Measurements from ENCODE around the gene SNRNP70.
"Not testable (repeated sequence)": the region's sequence is repeated elsewhere in the genome, so short reads cannot be mapped to it uniquely, and the experiment has no call there.

Gene SNRNP70

DNA sequence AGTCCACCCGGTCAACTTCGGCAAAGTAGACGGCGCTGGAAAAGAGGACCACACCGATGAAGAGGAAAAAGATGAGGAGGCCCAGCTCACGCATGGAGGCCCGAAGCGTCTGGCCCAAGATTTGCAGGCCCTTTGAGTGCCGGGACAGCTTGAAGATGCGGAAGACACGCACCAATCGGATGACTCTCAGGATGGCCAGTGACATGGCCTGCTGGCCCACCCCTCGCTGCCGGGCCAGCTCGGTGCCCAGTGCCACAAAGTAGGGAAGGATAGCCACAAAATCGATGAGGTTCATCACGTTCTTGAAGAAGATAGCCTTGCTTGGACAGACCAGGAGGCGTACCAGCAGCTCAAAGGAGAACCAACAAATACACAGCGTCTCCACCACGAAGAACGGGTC is 14.8 kb upstream of the SNRNP70 start:
- no peak for TF ChIP-seq CTCF (IDR thresholded peaks at IDR 0.05; ENCODE audit: control insufficient read depth, insufficient read depth, low read depth, low read length, missing control alignments)
- H3K4me3 ChIP-seq (ENCODE audit: control insufficient read depth, low read depth, low read length), result no peak overlapping the region
- no peak for DNase-seq (ENCODE audit: low read depth)

- no peak for DNase-seq (ENCODE audit: low read depth)
- no peak for TF ChIP-seq CTCF (IDR thresholded peaks at IDR 0.05; ENCODE audit: control insufficient read depth, insufficient read depth, low read depth, low read length, missing control alignments)
- no peak overlapping the region for H3K4me3 ChIP-seq (ENCODE audit: control insufficient read depth, low read depth, low read length)
Observed at GRCh38 chr19:49071860-49072547, 13.2 kb upstream of the SNRNP70 start.

- TF ChIP-seq CTCF (IDR thresholded peaks at IDR 0.05; ENCODE audit: control insufficient read depth, insufficient read depth, low read depth, low read length, missing control alignments), result peak; percentile 31
- DNase-seq (ENCODE audit: low read depth), result no peak
Observed at GRCh38 chr19:49073514-49074378, 11.5 kb upstream of the SNRNP70 start.

DNA sequence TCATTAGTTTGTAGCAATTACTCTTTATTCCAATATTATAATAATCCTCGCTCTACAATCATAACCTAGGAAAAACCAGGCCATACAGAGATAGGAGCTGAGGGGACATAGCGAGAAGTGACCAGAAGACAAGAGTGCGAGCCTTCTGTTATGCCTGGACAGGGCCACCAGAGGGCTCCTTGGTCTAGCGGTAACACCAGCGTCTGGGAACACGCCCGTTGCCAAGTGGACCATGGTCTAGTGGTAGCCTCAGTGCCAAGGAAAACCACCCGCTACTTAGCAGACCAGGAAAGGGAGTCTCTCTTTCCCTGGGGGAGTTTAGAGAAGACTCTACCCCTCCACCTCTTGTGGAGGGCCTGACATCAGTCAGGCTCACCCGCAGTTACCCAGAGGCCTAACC is 10.4 kb upstream of the SNRNP70 start:
- peak; percentile 13 for DNase-seq (ENCODE audit: low read depth)
- TF ChIP-seq CTCF (IDR thresholded peaks at IDR 0.05; ENCODE audit: control insufficient read depth, insufficient read depth, low read depth, low read length, missing control alignments), result peak; percentile 62
- H3K4me3 ChIP-seq (ENCODE audit: control insufficient read depth, low read depth, low read length), result not testable (repeated sequence)

More at GRCh38 chr19:49073514-49074378, 11.5 kb upstream of the SNRNP70 start:
- no peak overlapping the region for H3K4me3 ChIP-seq (ENCODE audit: control insufficient read depth, low read depth, low read length)

DNA sequence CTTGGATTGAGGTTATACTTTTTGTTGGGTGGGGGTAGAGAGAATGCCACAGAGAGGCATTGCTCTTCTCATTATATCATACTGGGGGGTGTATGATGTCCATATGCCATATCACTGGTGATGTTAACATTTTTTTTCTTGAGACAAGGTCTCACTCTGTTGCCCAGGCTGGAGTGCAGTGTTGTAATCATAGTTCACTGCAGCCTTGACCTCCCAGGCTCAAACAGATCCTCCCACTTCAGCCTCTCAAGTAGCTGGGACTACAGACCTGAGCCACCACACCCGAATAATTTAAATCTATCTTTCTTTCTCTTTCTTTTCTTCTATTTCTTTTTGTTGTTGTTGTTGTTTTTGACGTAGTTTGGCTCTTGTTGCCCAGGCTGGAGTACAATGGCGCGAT is 4.9 kb upstream of the SNRNP70 start:
- no peak overlapping the region for H3K4me3 ChIP-seq (ENCODE audit: control insufficient read depth, low read depth, low read length)
- no peak for DNase-seq (ENCODE audit: low read depth)
- no peak for TF ChIP-seq CTCF (IDR thresholded peaks at IDR 0.05; ENCODE audit: control insufficient read depth, insufficient read depth, low read depth, low read length, missing control alignments)

- no peak overlapping the region for H3K4me3 ChIP-seq (ENCODE audit: control insufficient read depth, low read depth, low read length)
- no peak for TF ChIP-seq CTCF (IDR thresholded peaks at IDR 0.05; ENCODE audit: control insufficient read depth, insufficient read depth, low read depth, low read length, missing control alignments)
- no peak for DNase-seq (ENCODE audit: low read depth)
Observed at GRCh38 chr19:49081273-49081672, 4.0 kb upstream of the SNRNP70 start.

All from AG09309 (cell line).